ENCODE measurements around the gene CDC42SE2.
"Not testable (repeated sequence)": the region's sequence is repeated elsewhere in the genome, so short reads cannot be mapped to it uniquely, and the experiment has no call there.

Gene CDC42SE2

DNA sequence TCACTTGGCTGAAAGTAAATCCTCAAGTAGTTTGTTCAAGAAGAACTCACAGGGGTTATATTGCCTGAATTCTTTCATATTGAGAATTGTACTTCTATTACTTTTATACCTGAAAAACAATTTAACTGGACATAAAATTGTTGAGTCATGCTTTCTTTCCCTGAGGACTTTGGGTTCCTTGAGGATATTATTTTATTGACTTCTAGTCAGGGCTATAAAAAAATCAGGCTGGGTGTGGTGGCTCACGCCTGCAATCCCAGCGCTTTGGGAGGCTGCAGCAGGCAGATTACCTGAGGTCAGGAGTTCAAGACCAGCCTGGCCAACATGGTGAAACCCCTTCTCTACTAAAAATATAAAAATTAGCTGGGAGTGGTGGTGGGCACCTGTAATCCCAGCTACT lies 17.9 kb upstream of the CDC42SE2 start:
- no peak overlapping the region for H3K4me3 ChIP-seq (ENCODE audit: low read length)
- TF ChIP-seq, protein P1, sequence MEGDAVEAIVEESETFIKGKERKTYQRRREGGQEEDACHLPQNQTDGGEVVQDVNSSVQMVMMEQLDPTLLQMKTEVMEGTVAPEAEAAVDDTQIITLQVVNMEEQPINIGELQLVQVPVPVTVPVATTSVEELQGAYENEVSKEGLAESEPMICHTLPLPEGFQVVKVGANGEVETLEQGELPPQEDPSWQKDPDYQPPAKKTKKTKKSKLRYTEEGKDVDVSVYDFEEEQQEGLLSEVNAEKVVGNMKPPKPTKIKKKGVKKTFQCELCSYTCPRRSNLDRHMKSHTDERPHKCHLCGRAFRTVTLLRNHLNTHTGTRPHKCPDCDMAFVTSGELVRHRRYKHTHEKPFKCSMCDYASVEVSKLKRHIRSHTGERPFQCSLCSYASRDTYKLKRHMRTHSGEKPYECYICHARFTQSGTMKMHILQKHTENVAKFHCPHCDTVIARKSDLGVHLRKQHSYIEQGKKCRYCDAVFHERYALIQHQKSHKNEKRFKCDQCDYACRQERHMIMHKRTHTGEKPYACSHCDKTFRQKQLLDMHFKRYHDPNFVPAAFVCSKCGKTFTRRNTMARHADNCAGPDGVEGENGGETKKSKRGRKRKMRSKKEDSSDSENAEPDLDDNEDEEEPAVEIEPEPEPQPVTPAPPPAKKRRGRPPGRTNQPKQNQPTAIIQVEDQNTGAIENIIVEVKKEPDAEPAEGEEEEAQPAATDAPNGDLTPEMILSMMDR (IDR thresholded peaks at IDR 0.05; ENCODE audit: insufficient read depth, low read depth, low read length, missing control alignments), result no peak
- no peak for DNase-seq (ENCODE audit: low read depth)

DNA sequence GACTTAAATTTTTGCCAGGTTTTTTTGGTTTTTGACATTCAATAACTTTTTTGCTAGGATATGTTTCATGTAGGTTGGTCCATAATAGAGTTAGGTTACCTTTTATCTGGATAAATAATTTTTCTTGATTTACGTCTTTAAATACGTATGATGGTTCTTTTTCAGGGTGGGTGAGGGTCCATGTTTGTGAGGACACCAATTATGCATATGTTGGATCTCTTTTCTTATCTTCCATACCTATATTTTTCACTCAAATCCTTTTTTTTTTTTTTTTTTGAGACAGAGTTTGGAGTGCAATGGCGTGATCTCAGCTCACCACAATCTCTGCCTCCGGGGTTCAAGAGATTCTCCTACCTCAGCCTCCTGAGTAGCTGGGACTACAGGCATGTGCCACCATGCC lies 17.3 kb upstream of the CDC42SE2 start:
- no peak overlapping the region for H3K4me3 ChIP-seq (ENCODE audit: low read length)
- TF ChIP-seq, protein P1 (IDR thresholded peaks at IDR 0.05; ENCODE audit: insufficient read depth, low read depth, low read length, missing control alignments), result no peak

GRCh38 chr5:131250751-131251475 lies 12.9 kb upstream of the CDC42SE2 start:
- no peak for DNase-seq (ENCODE audit: low read depth)
- TF ChIP-seq, protein P1 (IDR thresholded peaks at IDR 0.05; ENCODE audit: insufficient read depth, low read depth, low read length, missing control alignments), result no peak
- H3K4me3 ChIP-seq (ENCODE audit: low read length), result no peak overlapping the region

More for the DNA sequence above, 17.3 kb upstream of the CDC42SE2 start:
- no peak for DNase-seq (ENCODE audit: low read depth)

- TF ChIP-seq, protein P1 (IDR thresholded peaks at IDR 0.05; ENCODE audit: insufficient read depth, low read depth, low read length, missing control alignments), result no peak
- H3K4me3 ChIP-seq (ENCODE audit: low read length), result no peak overlapping the region
- DNase-seq (ENCODE audit: low read depth), result no peak
These were observed 11.1 kb upstream of the CDC42SE2 start for GRCh38 chr5:131252824-131253171.

GRCh38 chr5:131254025-131254424 lies 9.8 kb upstream of the CDC42SE2 start:
- not testable (repeated sequence) for H3K4me3 ChIP-seq (ENCODE audit: low read length); DNase-seq (ENCODE audit: low read depth)

DNA sequence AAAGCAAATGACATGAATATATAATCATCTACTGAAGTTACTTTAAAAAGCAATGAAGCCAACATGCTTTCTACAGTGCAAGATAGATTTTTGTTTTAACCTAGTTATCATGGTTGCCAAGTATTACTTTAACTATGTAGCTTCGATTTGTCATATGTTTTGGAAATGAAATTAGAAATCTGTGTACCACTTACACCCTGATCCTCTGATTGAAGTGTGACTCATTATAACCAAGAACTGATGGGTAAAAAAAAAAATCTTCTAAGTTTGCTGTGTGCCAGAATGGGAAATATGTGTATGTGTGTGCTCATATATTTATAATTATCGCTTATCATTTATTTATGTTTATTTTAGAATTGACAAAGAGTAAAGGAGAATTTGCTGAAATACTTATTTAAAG lies 9.1 kb upstream of the CDC42SE2 start:
- TF ChIP-seq, protein P1 (IDR thresholded peaks at IDR 0.05; ENCODE audit: insufficient read depth, low read depth, low read length, missing control alignments), result no peak
- no peak overlapping the region for H3K4me3 ChIP-seq (ENCODE audit: low read length)
- DNase-seq (ENCODE audit: low read depth), result no peak

GRCh38 chr5:131256507-131256823 lies 7.4 kb upstream of the CDC42SE2 start:
- no peak overlapping the region for H3K4me3 ChIP-seq (ENCODE audit: low read length)
- TF ChIP-seq, protein P1 (IDR thresholded peaks at IDR 0.05; ENCODE audit: insufficient read depth, low read depth, low read length, missing control alignments), result no peak
- no peak for DNase-seq (ENCODE audit: low read depth)
